HG02943 (cell line): ENCODE measurements around the gene CPSF3.

Experiments used
- ATAC-seq: cut with Tn5 transposase; IDR thresholded peaks from one replicate; pipeline ENCODE4 v1.9.1; 2021; ENCODE audit warnings: mild to moderate bottlenecking, low read depth, moderate library complexity; ENCODE audit not compliant: unreplicated experiment

The CPSF3 gene

DNA sequence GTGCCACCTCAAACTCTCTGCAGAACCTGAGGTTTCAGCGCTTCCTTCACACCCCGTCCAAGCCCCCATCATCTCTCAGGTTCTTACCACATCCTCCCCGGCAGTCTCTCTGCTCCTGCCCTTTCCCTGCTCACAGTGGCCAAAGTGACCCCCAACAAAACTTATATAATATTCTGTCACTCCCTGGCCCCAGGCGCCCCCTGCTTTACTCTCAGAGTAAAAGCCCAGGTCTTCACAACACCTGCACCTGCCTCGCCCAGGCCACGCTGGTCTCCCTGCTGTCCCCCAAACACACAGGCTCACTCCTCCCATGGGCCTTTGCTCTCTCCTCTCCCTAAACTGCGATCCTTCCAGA lies 6.5 kb upstream of the CPSF3 start:
- ATAC-seq: no peak

DNA sequence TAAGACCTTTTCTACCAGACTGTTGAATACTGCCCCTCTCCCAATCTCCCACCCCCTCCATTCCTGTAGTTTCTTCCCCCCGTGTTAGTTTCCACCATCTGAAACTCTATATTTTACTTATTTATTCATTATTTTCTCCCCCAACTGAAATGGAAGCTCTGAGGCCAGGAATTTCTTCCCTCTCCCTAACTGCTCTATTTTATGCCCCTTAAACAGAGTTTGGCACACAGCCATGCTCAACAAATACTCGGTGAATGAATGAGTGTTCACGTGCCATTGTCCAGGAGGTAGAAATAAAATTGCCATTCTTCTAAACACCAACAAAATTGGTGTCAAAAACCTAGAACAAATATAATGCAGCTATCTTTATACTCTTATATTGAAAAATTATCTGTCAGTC lies 5.7 kb upstream of the CPSF3 start:
- no peak for ATAC-seq

DNA sequence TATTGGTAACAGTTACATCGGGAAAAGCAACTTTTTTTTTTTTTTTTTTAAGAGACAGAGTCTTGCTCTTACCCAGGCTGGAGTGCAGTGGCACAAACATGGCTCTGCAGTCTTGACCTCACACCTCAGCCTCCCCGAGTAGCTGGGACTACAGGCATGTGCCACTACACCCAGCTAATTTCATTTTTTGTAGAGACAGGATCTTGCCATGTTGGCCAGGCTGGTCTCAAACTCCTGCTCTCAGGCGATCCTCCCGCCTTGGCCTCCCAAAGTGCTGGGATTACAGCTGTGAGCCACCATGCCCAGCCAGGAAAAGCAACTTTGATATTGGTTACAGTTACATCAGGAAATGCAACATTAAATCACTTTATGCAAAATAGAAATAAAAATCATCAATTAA lies 4.7 kb upstream of the CPSF3 start:
- ATAC-seq: no peak

DNA sequence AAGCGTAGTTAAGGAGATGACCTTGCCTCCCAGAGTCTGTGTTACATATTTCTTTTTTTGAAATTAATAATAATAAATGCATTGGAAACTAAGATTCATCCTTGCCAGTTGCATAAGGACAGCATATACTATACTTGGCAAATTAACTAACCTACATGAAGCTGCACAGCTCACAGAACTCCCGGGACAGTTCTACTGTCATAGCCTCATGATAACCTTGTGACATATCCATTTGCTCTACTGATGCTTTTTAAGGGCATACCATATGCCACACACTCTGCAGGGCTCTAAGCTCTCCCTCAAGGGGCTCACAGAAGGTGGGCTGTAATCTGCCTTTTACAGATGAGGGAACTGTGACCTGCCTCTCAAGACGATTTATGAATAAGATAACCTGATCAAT lies 3.9 kb upstream of the CPSF3 start:
- ATAC-seq: no peak

DNA sequence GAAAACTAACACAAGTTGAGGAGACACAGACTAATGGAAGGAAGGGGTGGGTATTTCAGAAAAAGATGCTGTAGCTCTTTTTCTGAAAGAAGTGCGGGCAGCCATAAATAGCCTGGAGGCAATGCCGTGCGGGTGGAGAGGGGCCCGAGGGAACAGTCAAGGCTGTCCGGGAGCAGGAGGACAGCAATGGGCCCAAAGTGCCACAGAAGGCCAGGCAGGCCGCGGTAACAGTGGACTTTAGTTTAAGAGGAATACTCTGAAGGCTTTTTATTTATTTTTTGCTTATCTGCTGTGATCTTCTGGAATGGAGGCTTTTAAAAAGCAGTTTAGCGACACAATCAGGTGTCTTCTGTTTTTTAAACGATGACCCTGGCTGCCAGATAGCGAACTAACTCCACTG lies 3.0 kb upstream of the CPSF3 start:
- ATAC-seq: no peak

DNA sequence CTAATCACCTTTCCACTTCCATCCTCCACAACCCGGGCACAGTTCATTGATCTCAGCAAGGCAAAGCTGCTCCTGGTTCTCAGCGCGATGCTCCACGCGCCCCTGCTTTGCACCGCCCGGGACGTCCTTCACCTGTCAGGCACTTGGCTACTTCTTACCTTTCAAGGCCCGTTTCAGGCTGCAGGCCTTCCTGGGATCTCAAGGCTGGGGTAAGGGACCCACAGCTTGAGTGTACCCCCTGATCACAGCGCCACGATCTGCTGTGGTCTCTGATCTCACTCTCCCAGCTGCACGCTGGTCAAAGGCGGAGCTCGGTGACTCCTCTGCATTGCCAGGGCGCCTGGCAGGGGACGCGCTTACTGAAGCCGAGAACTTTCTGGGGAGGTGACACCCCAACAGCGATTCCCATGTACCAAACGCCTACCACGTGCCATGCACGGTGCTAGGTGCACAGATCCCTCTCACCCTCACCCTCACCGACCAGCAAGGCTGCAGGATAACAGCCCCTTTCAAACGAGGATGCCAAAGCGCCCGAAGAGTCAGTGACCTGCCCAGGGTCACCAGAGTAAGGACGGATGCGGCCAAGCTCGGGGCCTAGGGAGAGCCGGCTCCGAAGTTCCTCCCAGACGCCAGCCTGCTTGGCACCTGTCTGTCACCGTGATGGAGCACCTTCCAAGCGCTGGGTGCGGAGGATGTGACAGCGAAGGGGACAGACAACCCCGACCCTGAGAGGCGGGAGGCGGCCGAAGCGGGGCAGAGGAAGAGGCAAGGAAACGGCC lies 944 bp upstream of the CPSF3 start:
- peak; percentile 32 for ATAC-seq

DNA sequence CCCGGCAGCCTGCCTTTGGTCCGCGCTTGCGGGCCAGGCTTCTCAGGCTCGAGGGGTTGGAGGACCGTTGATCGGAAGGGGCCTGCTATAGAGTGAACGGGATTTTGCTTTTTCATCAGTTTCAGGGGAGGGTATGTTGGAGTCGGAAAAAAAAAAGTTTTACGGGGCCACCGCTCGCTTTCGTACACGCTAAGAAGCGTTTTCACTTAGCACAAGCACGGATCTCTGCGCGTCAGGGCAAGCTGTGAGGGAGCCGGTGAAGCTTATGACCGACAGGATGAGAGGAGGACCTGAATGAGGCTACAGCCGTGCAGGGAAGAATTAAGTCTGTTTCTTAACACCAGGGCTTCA lies 443 bp downstream of the CPSF3 start:
- peak; percentile 3 for ATAC-seq

DNA sequence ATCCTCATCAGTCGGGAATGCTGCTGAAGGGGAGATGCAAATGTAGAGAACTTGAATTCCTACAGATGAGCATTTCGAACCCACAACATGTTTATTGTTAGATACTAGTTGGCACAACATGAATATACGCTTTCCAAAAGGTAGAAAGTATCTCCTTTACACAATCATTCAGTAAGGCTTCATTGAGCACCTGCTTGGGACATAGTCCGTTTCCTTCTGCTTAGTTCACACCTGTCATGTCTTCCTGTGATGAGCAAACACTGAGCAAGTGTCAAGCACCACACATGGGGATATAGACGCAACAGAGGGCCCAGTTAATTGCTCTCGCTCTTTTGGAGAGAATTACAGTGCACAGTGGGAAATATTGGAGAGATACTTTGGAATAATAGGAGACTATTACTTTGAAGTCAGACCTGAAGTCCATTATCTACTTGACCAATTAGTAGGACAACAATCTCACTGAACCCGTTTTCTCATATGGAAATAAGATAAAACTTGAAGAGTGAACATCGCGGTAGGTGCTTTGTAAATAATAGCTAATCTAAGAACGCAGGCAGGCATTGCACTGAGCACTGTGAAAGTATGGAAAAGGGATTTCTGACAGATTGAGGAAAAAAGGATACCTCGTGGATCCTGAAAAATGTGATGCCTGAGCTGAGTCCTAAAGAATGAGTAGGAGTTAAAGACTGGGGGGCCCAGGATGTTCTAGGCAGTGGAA lies 1.2 kb downstream of the CPSF3 start:
- ATAC-seq: no peak

DNA sequence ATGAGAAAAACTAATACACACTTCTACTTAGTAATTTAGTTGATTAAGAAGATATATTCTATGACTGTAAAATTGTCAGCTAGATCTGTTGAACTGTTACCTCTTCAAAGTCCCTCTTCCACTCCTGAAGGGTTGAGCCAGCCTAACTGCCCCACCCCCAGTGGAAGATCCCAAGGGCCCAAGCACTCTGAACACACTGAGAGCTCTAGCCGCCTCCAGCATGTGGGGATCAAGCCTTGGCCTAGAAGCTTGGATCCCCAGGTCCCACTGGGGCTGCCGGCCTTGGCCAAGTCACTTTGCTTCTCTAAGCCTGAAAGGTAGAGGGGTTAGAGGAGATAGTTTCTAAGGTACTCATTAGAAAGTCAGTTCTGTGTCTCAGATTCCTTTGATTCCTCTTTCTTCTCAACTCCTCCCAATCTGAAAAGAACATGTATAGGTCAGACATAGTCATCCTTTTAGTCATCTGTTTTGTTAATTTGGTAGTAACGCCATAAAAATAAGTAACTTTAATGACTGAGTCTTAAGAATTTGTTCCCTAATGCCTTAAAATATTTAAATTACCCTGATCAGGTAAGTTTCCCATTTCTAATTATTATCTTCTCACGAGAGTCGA lies 5.6 kb downstream of the CPSF3 start:
- no peak for ATAC-seq

DNA sequence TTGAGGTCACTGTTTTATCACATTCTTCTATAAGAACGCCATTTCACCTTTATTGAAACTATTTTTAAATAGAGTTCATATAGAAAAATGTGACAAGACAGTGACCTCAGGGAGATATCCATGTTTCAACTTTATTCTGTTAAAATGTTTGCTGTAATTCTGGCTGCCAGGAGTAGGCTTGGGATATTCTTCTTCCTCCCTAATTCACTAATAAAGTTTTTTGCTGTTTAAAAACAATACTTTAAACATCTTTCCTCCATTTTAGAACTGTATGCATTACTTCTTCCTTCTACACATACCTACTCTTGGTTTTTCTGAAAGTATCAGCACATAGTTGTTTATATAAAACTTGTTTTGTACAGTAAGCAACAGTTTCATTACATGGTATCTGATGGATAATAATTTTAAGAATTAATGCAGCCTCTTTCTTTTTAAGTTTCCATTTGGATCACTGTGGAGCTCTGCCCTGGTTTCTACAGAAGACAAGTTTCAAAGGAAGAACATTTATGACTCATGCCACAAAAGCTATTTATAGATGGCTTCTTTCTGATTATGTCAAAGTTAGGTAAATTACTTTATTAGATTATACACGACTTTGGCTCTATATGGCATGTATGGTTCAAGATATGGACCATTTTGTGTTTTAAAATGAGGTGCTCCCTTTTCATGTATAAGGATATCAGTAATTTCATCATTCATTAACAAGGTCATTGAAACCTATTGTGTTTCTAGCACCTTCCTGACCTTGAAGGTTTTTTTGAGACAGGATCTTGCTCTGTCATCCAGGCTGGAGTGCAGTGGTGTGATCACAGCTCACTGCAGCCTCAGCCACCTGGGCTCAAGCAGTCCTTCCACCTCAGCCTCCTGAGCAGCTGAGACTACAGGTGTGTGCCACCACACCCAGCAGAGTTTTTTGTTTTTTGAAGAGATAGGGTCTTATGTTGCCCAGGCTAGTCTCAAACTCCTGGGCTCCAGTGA lies 7.2 kb downstream of the CPSF3 start:
- ATAC-seq: no peak

DNA sequence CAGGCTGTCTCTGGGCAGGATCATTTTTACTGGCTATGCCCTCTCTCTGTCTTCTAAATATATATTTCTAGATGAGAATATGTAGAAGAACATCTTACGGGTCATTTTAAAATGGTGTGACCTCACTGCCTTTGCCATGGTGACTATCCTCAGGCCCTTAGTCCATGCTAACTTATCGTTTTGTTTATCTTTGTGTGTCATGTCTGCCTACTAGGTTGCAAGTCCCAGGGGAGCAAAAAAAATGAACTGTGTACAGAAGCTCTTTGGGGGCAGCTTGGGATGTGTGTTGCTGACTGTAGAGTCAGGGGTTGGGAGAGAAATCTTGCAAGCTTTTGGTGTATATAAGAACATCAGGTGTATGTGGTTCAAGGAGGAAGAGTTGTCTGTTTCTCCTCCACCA lies 11.0 kb downstream of the CPSF3 start:
- ATAC-seq: no peak

GRCh38 chr2:9439536-9439935 lies 16.1 kb downstream of the CPSF3 start:
- ATAC-seq: no peak

- ATAC-seq: no peak
Observed at GRCh38 chr2:9440058-9440727, 16.7 kb downstream of the CPSF3 start.

GRCh38 chr2:9441556-9441955 lies 18.1 kb downstream of the CPSF3 start:
- ATAC-seq: no peak

DNA sequence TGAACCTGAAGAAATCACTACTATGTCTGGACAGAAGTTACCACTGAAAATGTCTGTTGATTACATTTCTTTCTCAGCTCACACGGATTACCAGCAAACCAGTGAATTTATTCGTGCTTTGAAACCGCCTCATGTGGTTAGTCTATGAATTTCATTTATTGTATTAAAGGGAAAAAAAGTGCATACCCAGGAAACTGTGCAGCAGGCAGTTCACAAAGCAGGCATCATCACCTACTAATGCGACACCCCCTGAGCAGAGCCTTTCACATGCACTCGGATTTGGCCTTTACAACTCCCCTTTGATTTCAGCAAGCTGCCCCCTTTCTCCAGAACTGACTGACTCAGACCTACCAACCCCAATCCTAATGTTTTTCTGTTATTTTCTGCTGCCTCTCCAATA lies 20.1 kb downstream of the CPSF3 start:
- no peak for ATAC-seq

GRCh38 chr2:9445089-9445488 lies 21.6 kb downstream of the CPSF3 start:
- no peak for ATAC-seq

- no peak for ATAC-seq
Observed at GRCh38 chr2:9451231-9451630, 27.8 kb downstream of the CPSF3 start.

DNA sequence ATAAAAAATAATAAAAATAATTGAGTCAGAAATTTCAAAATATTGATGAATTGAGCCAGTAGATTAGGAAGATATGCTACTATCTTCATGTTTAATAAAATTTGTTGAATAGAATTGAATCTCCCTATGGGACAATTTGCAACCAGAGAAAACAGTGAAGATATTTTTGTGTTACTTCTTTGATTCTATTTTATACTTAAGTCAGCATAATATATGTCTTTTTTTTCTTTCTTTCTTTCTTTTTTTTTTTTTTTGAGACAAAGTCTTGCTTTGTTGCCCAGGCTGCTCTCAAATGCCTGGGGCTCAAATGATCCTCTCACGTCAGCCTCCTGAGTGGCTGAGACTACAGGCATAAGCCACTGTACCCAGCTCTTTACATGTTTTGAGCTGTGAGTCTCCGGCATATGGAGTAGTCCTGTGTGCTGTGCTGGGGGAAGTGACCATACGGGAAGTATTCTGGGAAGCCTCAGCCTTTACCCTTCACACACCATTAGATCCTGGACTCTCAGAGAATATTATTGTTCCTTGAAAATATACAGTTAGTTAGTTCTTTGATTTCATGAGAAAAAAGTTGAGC lies 37.1 kb downstream of the CPSF3 start:
- no peak for ATAC-seq

- no peak for ATAC-seq
Observed at GRCh38 chr2:9461079-9461478, 37.6 kb downstream of the CPSF3 start.

DNA sequence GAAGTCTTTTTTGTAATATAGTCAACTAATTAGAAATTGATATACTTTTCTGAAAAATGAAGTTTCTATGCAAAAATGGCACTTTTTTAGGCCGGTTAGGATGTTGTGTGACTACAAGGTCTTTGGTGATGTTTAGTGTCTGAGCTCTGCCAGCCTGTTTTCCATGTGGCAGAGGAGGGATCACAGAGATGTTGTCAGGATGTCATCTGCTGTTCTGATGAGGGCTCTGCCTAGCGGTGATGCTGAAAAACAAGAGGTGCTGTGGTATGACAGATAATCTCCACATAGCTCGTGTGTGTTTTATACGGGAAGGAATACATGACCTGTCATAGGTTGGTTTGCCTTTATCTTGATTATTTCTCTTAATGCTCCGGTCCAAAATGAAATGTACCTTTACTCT lies 38.9 kb downstream of the CPSF3 start:
- ATAC-seq: no peak
